HepG2 (cell line): ENCODE results near the gene RSPH9. TPM values are rescaled to one million over a fixed set of nuclear protein-coding genes. Genes with fewer than 3 reads are reported as not detected.
A peak's percentile ranks its signal among the peaks of the same experiment; 100 is the strongest.

Source experiments
- ADNP ChIP-seq: sonication (generic); formaldehyde crosslinking; IDR thresholded peaks from 2 replicates; pipeline ENCODE4 v1.4.0; 2020; ENCODE audit warnings: missing genetic modification reagents
- ARID4A ChIP-seq: sonication (generic); formaldehyde crosslinking; IDR thresholded peaks from 2 replicates; pipeline ENCODE4 v1.5.0; 2020; ENCODE audit warnings: mild to moderate bottlenecking, missing genetic modification reagents, borderline replicate concordance
- BORCS8-MEF2B ChIP-seq: sonication (generic); formaldehyde crosslinking; IDR thresholded peaks from 2 replicates; pipeline ENCODE4 v1.8.0; 2022; ENCODE audit warnings: mild to moderate bottlenecking, missing genetic modification reagents
- CCAR2 ChIP-seq: fragments of 200-400 bp; formaldehyde crosslinking; optimal IDR thresholded peaks from 2 replicates; pipeline ENCODE3; 2018; ENCODE audit warnings: low read depth, mild to moderate bottlenecking, low read length, moderate library complexity
- EZH2 ChIP-seq: conservative IDR thresholded peaks from 2 replicates; pipeline ENCODE4 v1.6.1; 2012; ENCODE audit warnings: mild to moderate bottlenecking, low read depth, low read length, moderate library complexity
- KDM6A ChIP-seq: IDR thresholded peaks from 2 replicates; pipeline ENCODE4 v1.6.1; 2016; ENCODE audit warnings: low read depth
- LRRFIP1 ChIP-seq: sonication (generic); formaldehyde crosslinking; conservative IDR thresholded peaks from 2 replicates; pipeline ENCODE4 v1.4.0; 2020; ENCODE audit warnings: missing genetic modification reagents
- MXD1 ChIP-seq: sonication (generic); formaldehyde crosslinking; IDR thresholded peaks from 2 replicates; pipeline ENCODE4 v1.4.0; 2020; ENCODE audit warnings: mild to moderate bottlenecking, missing genetic modification reagents
- NAIF1 ChIP-seq: sonication (generic); formaldehyde crosslinking; IDR thresholded peaks from 2 replicates; pipeline ENCODE4 v1.5.0; 2020; ENCODE audit warnings: mild to moderate bottlenecking, missing genetic modification reagents, borderline replicate concordance
- NFIC ChIP-seq: IDR thresholded peaks from 2 replicates; pipeline ENCODE4 v1.6.1; 2012; ENCODE audit warnings: mild to moderate bottlenecking, low read length, inconsistent platforms
- NFYC ChIP-seq: IDR thresholded peaks from 2 replicates; pipeline ENCODE4 v1.6.1; 2016; ENCODE audit warnings: missing genetic modification reagents, missing compliant biosample characterization
- RELA ChIP-seq: sonication (generic); formaldehyde crosslinking; IDR thresholded peaks from 2 replicates; pipeline ENCODE4 v1.4.0; 2020; ENCODE audit warnings: missing genetic modification reagents
- THRA ChIP-seq: sonication (generic); formaldehyde crosslinking; IDR thresholded peaks from 2 replicates; pipeline ENCODE4 v1.4.0; 2020; ENCODE audit warnings: missing genetic modification reagents, borderline replicate concordance
- U2AF2 ChIP-seq: fragments of 200-400 bp; formaldehyde crosslinking; IDR thresholded peaks from 2 replicates; pipeline ENCODE4 v1.6.1; 2017; ENCODE audit warnings: low read depth, mild to moderate bottlenecking, low read length
- UBTF ChIP-seq: sonication (generic); formaldehyde crosslinking; IDR thresholded peaks from 2 replicates; pipeline ENCODE4 v1.4.0; 2020; ENCODE audit warnings: mild to moderate bottlenecking, missing genetic modification reagents
- ZNF224 ChIP-seq: sonication (generic); formaldehyde crosslinking; IDR thresholded peaks from 2 replicates; pipeline ENCODE4 v1.5.0; 2020; ENCODE audit warnings: mild to moderate bottlenecking, missing genetic modification reagents
- ZNF337 ChIP-seq: sonication (generic); formaldehyde crosslinking; IDR thresholded peaks from 2 replicates; pipeline ENCODE4 v1.5.1; 2020; ENCODE audit warnings: missing genetic modification reagents, low read depth, mild to moderate bottlenecking, borderline replicate concordance
- ZNF644 ChIP-seq: IDR thresholded peaks from 2 replicates; pipeline ENCODE4 v1.6.1; 2016; ENCODE audit warnings: low read depth
- polyA plus RNA-seq, 8 experiments: library from polyadenylated mRNA; depleted of rRNA in 3 of 8; stranded (reverse) in 7 of 8; unstranded in 1 of 8; fragments of >200 nt; fragmentation: Illumina TruSeq in 4 of 8; extraction: Trizol in 4 of 8; gene quantifications; 2 replicates each; pipeline versions ENCODE4 v1.2.1 to v1.2.3, GENCODE V29; 2011 to 2016; ENCODE audit warnings: low read depth in 4 of 8, missing spikeins in 1 of 8, mixed read lengths in 1 of 8; ENCODE audit not compliant: insufficient read depth in 1 of 8
- total RNA-seq, 5 experiments: library from RNA; depleted of rRNA; stranded (reverse); fragments of >200 nt; fragmentation: Illumina TruSeq; extraction: Trizol; gene quantifications; 2 replicates each; pipeline ENCODE4 v1.2.3, GENCODE V29; 2016; ENCODE audit warnings: low read depth in 1 of 5

The RSPH9 gene
- total and polyA plus RNA-seq, 2 of the 13 experiments (the other 11 are each of a cell fraction or from before 2014, with no cell fraction given): 0.04 TPM; not detected in 1

GRCh38 chr6:43687437-43688347 lies 42.9 kb downstream of the RSPH9 start, which contains the start of gene MRPS18A (continued):
- TF ChIP-seq LRRFIP1 (CRISPR knock-in tag) (no peak), KDM6A (no peak), ZNF644 (CRISPR knock-in tag) (no peak), ADNP (CRISPR knock-in tag) (no peak), U2AF2 (no peak), CCAR2 (no peak), ZNF337 (CRISPR knock-in tag) (peak; percentile 53; the same call in 1 of the 2 replicates), BORCS8-MEF2B (CRISPR knock-in tag) (peak; percentile 65; the same call in 1 of the 2 replicates), ZNF224 (no peak), ARID4A (CRISPR knock-in tag) (peak; percentile 84), UBTF (CRISPR knock-in tag) (peak; percentile 59; the same call in 1 of the 2 replicates), THRA (CRISPR knock-in tag) (peak; percentile 62), EZH2 (no peak), MXD1 (CRISPR knock-in tag) (no peak), RELA (no peak), NFYC (CRISPR knock-in tag) (peak; percentile 66), NAIF1 (CRISPR knock-in tag) (0 out of 2 replicates have a peak, but pooled peaks have one; percentile 22), NFIC (no peak; the same call in 1 of the 2 replicates)
